HG03135 (cell line): Measurements from ENCODE around the gene USP7.
"Not testable (repeated sequence)": the region's sequence is repeated elsewhere in the genome, so short reads cannot be mapped to it uniquely, and the experiment has no call there.

Experiments
- ATAC-seq: cut with Tn5 transposase; IDR thresholded peaks from one replicate; pipeline ENCODE4 v1.9.1; 2021; ENCODE audit warnings: mild to moderate bottlenecking, moderate library complexity; ENCODE audit not compliant: unreplicated experiment

Gene USP7

GRCh38 chr16:8848939-8849391 is 114.7 kb downstream of the USP7 start:
- no peak for ATAC-seq

- no peak for ATAC-seq
Measured at GRCh38 chr16:8848231-8848938, 115.3 kb downstream of the USP7 start.

GRCh38 chr16:8847623-8848022 is 116.1 kb downstream of the USP7 start:
- ATAC-seq = no peak

- no peak for ATAC-seq
Measured at GRCh38 chr16:8847145-8847544, 116.6 kb downstream of the USP7 start.

- ATAC-seq = no peak
Measured at GRCh38 chr16:8846401-8846932, 117.2 kb downstream of the USP7 start.

GRCh38 chr16:8845699-8846298 is 117.9 kb downstream of the USP7 start:
- ATAC-seq = no peak

DNA sequence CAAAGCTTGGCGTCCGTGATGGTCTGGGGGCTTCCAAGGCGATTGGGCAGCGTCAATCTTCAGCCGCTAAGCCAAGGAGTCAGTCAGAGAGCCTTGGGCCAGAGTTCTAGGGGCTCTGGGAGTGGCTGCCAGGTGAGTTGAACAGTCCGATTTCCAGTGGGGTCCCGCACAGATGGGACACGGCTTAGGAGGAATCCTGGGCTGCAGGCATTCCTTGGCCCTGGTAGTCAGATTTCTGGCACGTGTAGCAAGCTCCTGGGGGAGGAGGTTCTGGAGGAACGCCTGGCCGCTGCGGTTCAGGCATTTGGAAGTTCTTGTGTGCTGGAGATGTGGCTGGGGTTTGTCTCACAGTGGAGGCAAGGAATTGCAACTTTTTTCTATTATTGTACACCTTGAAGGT is 120.4 kb downstream of the USP7 start:
- ATAC-seq = not testable (repeated sequence)
